HepG2 (cell line): ENCODE results near the gene UQCRC2. TPM values are rescaled to one million over a fixed set of nuclear protein-coding genes. Genes with fewer than 3 reads are reported as not detected.

Experiments
- BRCA1 ChIP-seq: sonication (generic); formaldehyde crosslinking; IDR thresholded peaks from 2 replicates; pipeline ENCODE4 v1.4.0; 2020; ENCODE audit warnings: missing genetic modification reagents
- CENPX ChIP-seq: sonication (generic); formaldehyde crosslinking; IDR thresholded peaks from 2 replicates; pipeline ENCODE4 v1.9.0; 2021; ENCODE audit warnings: mild to moderate bottlenecking, missing genetic modification reagents, moderate library complexity
- FIP1L1 ChIP-seq: fragments of 200-400 bp; formaldehyde crosslinking; IDR thresholded peaks from 2 replicates; pipeline ENCODE4 v1.6.1; 2018; ENCODE audit warnings: low read depth, mild to moderate bottlenecking, low read length, moderate library complexity, borderline replicate concordance; ENCODE audit not compliant: insufficient read depth
- FOXK1 ChIP-seq: sonication (generic); formaldehyde crosslinking; IDR thresholded peaks from 2 replicates; pipeline ENCODE4 v1.4.0; 2020; ENCODE audit warnings: low read depth, missing genetic modification reagents, borderline replicate concordance
- KAT8 ChIP-seq: IDR thresholded peaks from 2 replicates; pipeline ENCODE4 v1.6.1; 2016; ENCODE audit warnings: missing genetic modification reagents, missing compliant biosample characterization
- KLF9 ChIP-seq: IDR thresholded peaks from 2 replicates; pipeline ENCODE4 v1.6.1; 2016; ENCODE audit warnings: low read depth
- SMC3 ChIP-seq: IDR thresholded peaks from 2 replicates; pipeline ENCODE4 v1.6.1; 2011; ENCODE audit warnings: low read length, improper control_type of control experiment
- SNRNP70 ChIP-seq: fragments of 200-400 bp; formaldehyde crosslinking; IDR thresholded peaks from 2 replicates; pipeline ENCODE4 v1.6.1; 2017; ENCODE audit warnings: mild to moderate bottlenecking, low read depth, low read length, moderate library complexity
- XRCC5 ChIP-seq: fragments of 200-400 bp; formaldehyde crosslinking; optimal IDR thresholded peaks from 2 replicates; pipeline ENCODE3; 2017; ENCODE audit warnings: mild to moderate bottlenecking, low read length
- ZFP41 ChIP-seq: sonication (generic); formaldehyde crosslinking; IDR thresholded peaks from 2 replicates; pipeline ENCODE4 v1.4.0; 2020; ENCODE audit warnings: mild to moderate bottlenecking, missing genetic modification reagents, borderline replicate concordance
- ZNF44 ChIP-seq: sonication (generic); formaldehyde crosslinking; IDR thresholded peaks from 2 replicates; pipeline ENCODE4 v1.5.1; 2020; ENCODE audit warnings: mild to moderate bottlenecking, missing genetic modification reagents
- ZNF607 ChIP-seq: sonication (generic); formaldehyde crosslinking; IDR thresholded peaks from 2 replicates; pipeline ENCODE4 v1.5.1; 2020; ENCODE audit warnings: missing genetic modification reagents, mild to moderate bottlenecking, borderline replicate concordance
- ZNF746 ChIP-seq: sonication (generic); formaldehyde crosslinking; IDR thresholded peaks from 2 replicates; pipeline ENCODE4 v1.8.0; 2022; ENCODE audit warnings: mild to moderate bottlenecking, missing genetic modification reagents
- ZNF766 ChIP-seq: sonication (generic); formaldehyde crosslinking; IDR thresholded peaks from 2 replicates; pipeline ENCODE4 v1.5.0; 2020; ENCODE audit warnings: missing genetic modification reagents, borderline replicate concordance
- polyA plus RNA-seq, 8 experiments: library from polyadenylated mRNA; depleted of rRNA in 3 of 8; stranded (reverse) in 7 of 8; unstranded in 1 of 8; fragments of >200 nt; fragmentation: Illumina TruSeq in 4 of 8; extraction: Trizol in 4 of 8; gene quantifications; 2 replicates each; pipeline versions ENCODE4 v1.2.1 to v1.2.3, GENCODE V29; 2011 to 2016; ENCODE audit warnings: low read depth in 4 of 8, missing spikeins in 1 of 8, mixed read lengths in 1 of 8; ENCODE audit not compliant: insufficient read depth in 1 of 8
- total RNA-seq, 5 experiments: library from RNA; depleted of rRNA; stranded (reverse); fragments of >200 nt; fragmentation: Illumina TruSeq; extraction: Trizol; gene quantifications; 2 replicates each; pipeline ENCODE4 v1.2.3, GENCODE V29; 2016; ENCODE audit warnings: low read depth in 1 of 5
- TF ChIP-seq, protein P1 (sequence below): sonication (generic); formaldehyde crosslinking; IDR thresholded peaks from 2 replicates; pipeline ENCODE4 v1.4.0; 2020; ENCODE audit warnings: missing genetic modification reagents, borderline replicate concordance
- TF ChIP-seq, protein P2 (sequence below): IDR thresholded peaks from 2 replicates; pipeline ENCODE4 v1.6.1; 2016; ENCODE audit warnings: low read depth, missing genetic modification reagents, missing compliant biosample characterization
- TF ChIP-seq, protein P3 (sequence below): sonication (generic); formaldehyde crosslinking; IDR thresholded peaks from 2 replicates; pipeline ENCODE4 v1.4.0; 2020; ENCODE audit warnings: missing genetic modification reagents

UQCRC2 gene
- total and polyA plus RNA-seq, 2 of the 13 experiments (the other 11 are each of a cell fraction or from before 2014, with no cell fraction given): 442 to 536 TPM

DNA sequence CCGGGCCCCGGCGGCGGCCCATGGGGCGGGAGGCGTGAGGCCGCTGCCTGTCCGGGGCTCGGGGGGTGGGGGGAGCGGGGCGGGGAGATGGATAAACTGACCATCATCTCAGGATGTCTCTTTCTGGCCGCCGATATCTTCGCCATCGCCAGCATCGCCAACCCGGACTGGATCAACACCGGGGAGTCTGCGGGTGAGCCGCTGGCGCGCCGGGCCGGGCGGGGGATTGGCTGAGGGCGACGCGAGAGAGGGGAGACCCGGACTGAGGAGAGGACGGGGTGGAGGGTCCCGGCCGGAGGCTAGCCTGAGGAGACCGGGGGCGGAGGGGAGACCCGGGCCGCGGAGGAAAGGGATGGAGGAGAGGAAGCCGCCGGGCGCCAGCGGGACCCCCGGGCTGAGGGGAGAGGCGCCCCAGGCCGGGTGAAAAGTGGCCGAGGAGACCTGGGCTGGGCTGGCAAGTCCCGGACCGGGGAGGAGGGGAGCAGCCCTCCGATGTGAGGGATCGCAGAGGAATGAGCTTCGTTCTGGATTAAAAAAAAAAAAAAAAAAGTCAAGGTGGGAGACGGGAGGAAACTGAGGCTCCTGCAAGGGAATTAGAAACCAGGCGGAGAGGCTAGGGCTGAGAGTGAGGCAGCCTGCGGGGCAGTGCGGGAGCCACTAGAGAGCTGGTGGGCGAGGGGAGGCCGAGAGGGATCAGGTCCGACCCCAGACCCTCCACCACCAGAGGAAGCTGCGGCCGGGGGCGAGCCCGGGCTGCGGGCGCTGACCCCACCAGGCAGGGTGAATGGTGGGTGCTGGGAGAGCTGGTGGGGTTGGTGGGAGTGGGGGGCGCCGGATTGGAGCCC is 55.3 kb downstream of the UQCRC2 start (continued):
- TF ChIP-seq, protein P1, sequence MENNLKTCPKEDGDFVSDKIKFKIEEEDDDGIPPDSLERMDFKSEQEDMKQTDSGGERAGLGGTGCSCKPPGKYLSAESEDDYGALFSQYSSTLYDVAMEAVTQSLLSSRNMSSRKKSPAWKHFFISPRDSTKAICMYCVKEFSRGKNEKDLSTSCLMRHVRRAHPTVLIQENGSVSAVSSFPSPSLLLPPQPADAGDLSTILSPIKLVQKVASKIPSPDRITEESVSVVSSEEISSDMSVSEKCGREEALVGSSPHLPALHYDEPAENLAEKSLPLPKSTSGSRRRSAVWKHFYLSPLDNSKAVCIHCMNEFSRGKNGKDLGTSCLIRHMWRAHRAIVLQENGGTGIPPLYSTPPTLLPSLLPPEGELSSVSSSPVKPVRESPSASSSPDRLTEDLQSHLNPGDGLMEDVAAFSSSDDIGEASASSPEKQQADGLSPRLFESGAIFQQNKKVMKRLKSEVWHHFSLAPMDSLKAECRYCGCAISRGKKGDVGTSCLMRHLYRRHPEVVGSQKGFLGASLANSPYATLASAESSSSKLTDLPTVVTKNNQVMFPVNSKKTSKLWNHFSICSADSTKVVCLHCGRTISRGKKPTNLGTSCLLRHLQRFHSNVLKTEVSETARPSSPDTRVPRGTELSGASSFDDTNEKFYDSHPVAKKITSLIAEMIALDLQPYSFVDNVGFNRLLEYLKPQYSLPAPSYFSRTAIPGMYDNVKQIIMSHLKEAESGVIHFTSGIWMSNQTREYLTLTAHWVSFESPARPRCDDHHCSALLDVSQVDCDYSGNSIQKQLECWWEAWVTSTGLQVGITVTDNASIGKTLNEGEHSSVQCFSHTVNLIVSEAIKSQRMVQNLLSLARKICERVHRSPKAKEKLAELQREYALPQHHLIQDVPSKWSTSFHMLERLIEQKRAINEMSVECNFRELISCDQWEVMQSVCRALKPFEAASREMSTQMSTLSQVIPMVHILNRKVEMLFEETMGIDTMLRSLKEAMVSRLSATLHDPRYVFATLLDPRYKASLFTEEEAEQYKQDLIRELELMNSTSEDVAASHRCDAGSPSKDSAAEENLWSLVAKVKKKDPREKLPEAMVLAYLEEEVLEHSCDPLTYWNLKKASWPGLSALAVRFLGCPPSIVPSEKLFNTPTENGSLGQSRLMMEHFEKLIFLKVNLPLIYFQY (CRISPR knock-in tag): no peak
- TF ChIP-seq FIP1L1: no peak
- TF ChIP-seq KAT8 (CRISPR knock-in tag): no peak
- peak; percentile 23; the same call in 1 of the 2 replicates for TF ChIP-seq FOXK1 (CRISPR knock-in tag)
- TF ChIP-seq ZNF766: no peak
- no peak for TF ChIP-seq ZNF607 (CRISPR knock-in tag)
- TF ChIP-seq, protein P2, sequence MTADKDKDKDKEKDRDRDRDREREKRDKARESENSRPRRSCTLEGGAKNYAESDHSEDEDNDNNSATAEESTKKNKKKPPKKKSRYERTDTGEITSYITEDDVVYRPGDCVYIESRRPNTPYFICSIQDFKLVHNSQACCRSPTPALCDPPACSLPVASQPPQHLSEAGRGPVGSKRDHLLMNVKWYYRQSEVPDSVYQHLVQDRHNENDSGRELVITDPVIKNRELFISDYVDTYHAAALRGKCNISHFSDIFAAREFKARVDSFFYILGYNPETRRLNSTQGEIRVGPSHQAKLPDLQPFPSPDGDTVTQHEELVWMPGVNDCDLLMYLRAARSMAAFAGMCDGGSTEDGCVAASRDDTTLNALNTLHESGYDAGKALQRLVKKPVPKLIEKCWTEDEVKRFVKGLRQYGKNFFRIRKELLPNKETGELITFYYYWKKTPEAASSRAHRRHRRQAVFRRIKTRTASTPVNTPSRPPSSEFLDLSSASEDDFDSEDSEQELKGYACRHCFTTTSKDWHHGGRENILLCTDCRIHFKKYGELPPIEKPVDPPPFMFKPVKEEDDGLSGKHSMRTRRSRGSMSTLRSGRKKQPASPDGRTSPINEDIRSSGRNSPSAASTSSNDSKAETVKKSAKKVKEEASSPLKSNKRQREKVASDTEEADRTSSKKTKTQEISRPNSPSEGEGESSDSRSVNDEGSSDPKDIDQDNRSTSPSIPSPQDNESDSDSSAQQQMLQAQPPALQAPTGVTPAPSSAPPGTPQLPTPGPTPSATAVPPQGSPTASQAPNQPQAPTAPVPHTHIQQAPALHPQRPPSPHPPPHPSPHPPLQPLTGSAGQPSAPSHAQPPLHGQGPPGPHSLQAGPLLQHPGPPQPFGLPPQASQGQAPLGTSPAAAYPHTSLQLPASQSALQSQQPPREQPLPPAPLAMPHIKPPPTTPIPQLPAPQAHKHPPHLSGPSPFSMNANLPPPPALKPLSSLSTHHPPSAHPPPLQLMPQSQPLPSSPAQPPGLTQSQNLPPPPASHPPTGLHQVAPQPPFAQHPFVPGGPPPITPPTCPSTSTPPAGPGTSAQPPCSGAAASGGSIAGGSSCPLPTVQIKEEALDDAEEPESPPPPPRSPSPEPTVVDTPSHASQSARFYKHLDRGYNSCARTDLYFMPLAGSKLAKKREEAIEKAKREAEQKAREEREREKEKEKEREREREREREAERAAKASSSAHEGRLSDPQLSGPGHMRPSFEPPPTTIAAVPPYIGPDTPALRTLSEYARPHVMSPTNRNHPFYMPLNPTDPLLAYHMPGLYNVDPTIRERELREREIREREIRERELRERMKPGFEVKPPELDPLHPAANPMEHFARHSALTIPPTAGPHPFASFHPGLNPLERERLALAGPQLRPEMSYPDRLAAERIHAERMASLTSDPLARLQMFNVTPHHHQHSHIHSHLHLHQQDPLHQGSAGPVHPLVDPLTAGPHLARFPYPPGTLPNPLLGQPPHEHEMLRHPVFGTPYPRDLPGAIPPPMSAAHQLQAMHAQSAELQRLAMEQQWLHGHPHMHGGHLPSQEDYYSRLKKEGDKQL (CRISPR knock-in tag): 0 out of 2 replicates have a peak, but pooled peaks have one; percentile 9
- TF ChIP-seq ZNF44 (CRISPR knock-in tag): no peak
- no peak for TF ChIP-seq ZFP41 (CRISPR knock-in tag)
- TF ChIP-seq, protein P3, sequence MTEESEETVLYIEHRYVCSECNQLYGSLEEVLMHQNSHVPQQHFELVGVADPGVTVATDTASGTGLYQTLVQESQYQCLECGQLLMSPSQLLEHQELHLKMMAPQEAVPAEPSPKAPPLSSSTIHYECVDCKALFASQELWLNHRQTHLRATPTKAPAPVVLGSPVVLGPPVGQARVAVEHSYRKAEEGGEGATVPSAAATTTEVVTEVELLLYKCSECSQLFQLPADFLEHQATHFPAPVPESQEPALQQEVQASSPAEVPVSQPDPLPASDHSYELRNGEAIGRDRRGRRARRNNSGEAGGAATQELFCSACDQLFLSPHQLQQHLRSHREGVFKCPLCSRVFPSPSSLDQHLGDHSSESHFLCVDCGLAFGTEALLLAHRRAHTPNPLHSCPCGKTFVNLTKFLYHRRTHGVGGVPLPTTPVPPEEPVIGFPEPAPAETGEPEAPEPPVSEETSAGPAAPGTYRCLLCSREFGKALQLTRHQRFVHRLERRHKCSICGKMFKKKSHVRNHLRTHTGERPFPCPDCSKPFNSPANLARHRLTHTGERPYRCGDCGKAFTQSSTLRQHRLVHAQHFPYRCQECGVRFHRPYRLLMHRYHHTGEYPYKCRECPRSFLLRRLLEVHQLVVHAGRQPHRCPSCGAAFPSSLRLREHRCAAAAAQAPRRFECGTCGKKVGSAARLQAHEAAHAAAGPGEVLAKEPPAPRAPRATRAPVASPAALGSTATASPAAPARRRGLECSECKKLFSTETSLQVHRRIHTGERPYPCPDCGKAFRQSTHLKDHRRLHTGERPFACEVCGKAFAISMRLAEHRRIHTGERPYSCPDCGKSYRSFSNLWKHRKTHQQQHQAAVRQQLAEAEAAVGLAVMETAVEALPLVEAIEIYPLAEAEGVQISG (CRISPR knock-in tag): no peak
- no peak for TF ChIP-seq XRCC5
- TF ChIP-seq SNRNP70: no peak
- no peak for TF ChIP-seq CENPX (CRISPR knock-in tag)
- no peak for TF ChIP-seq KLF9 (CRISPR knock-in tag)
- TF ChIP-seq ZNF746 (CRISPR knock-in tag): no peak
- TF ChIP-seq BRCA1: no peak
- no peak for TF ChIP-seq SMC3
